K562 (cell line): ENCODE data around the gene FHIT. TPM values are rescaled to one million over a fixed set of nuclear protein-coding genes. Genes with fewer than 3 reads are reported as not detected.

ENCODE experiments used
- ATAC-seq: fragments of 200-7000 bp; cut with Tn5 transposase; 3 replicates; pipeline ENCODE4 v1.9.1; 2020; ENCODE audit warnings: moderate library complexity
- BruUV-seq: library from RNA; stranded (reverse); fragments of 400-500 nt; replicated peaks from 2 replicates; lab custom pipeline; 2021; lab: Mats Ljungman, UMichigan
- CTCF ChIA-PET: fragments of 300-600 bp; formaldehyde crosslinking; extraction: SDS; loops from one replicate; lab custom pipeline; 2021; ENCODE audit warnings: low intra/inter-chr PET ratio; lab: Yijun Ruan, JAX
- POLR2A ChIA-PET: fragments of 300-600, 350-650 bp; sonication (Branson Sonifier 250); formaldehyde crosslinking; extraction: SDS; loops from one replicate; lab custom pipeline; 2021; ENCODE audit warnings: antibody characterized with exemption, inconsistent platforms; lab: Yijun Ruan, JAX
- DNase-seq, 4 experiments: peaks; one replicate each; pipeline versions ENCODE4 v3.0.0 to v3.0.0-alpha.2; 2011 to 2018; ENCODE audit warnings: low spot score in 3 of 4, mixed read lengths in 3 of 4; ENCODE audit errors: extremely low read depth in 1 of 4
- FAIRE-seq: peaks from 2 replicates; lab custom pipeline; 2011; peaks lifted over from hg19 to GRCh38; lab: Jason Lieb, UNC
- H2AFZ ChIP-seq: 2 replicates; pipeline ENCODE4 v1.6.0; 2011; ENCODE audit warnings: low read depth, low read length, control low read depth, inconsistent platforms
- H3K27ac ChIP-seq: fragments of 200-600 bp; 3 replicates; pipeline ENCODE4 v1.8.0; 2011; ENCODE audit warnings: low read depth, mild to moderate bottlenecking, control low read depth, inconsistent platforms, low read length, moderate library complexity, mixed read lengths; ENCODE audit errors: extremely low read depth
- H3K27me3 ChIP-seq, 2 experiments: fragments of 300-600 bp in 1 of 2; 2 replicates in 1 of 2; 3 replicates in 1 of 2; pipeline versions ENCODE4 v1.6.0 to v1.8.0; 2011; ENCODE audit warnings: inconsistent platforms in 2 of 2, low read length in 2 of 2, mild to moderate bottlenecking in 1 of 2, mixed read lengths in 1 of 2, moderate library complexity in 1 of 2; ENCODE audit not compliant: control insufficient read depth in 2 of 2, insufficient read depth in 2 of 2
- H3K36me3 ChIP-seq: fragments of 300-600 bp; 3 replicates; pipeline ENCODE4 v1.8.0; 2011; ENCODE audit warnings: mild to moderate bottlenecking, low read length, inconsistent platforms; ENCODE audit not compliant: control insufficient read depth, insufficient read depth
- H3K4me1 ChIP-seq, 2 experiments: fragments of 200-600 bp in 1 of 2; replicated peaks in 1 of 2; 2 replicates in 1 of 2; 3 replicates in 1 of 2; pipeline versions ENCODE4 v1.5.1 to v1.8.0; 2011; ENCODE audit warnings: inconsistent platforms in 2 of 2, low read length in 2 of 2, mild to moderate bottlenecking in 1 of 2, mixed read lengths in 1 of 2, moderate library complexity in 1 of 2; ENCODE audit not compliant: control insufficient read depth in 2 of 2, insufficient read depth in 2 of 2
- H3K4me2 ChIP-seq: 2 replicates; pipeline ENCODE4 v1.6.1; 2011; ENCODE audit warnings: low read length, control low read depth, inconsistent platforms, mixed read lengths; ENCODE audit not compliant: insufficient read depth
- H3K4me3 ChIP-seq: fragments of 200-600 bp; sonication (generic), shearing (Covaris generic); 2 replicates; pipeline ENCODE4 v1.5.1; 2016; ENCODE audit warnings: control low read depth, inconsistent platforms
- H3K79me2 ChIP-seq: fragments of 200-600 bp; 3 replicates; pipeline ENCODE4 v1.8.0; 2011; ENCODE audit warnings: low read length, inconsistent platforms; ENCODE audit not compliant: control insufficient read depth, insufficient read depth
- H3K9ac ChIP-seq, 2 experiments: 2 replicates each; pipeline versions ENCODE4 v1.6.0 to v1.6.1; 2011; ENCODE audit warnings: low read depth in 2 of 2, low read length in 2 of 2, control low read depth in 1 of 2, inconsistent platforms in 1 of 2, mild to moderate bottlenecking in 1 of 2, mixed read lengths in 1 of 2; ENCODE audit not compliant: insufficient read depth in 1 of 2
- H3K9me1 ChIP-seq: one replicate; pipeline ENCODE4 v1.6.0; 2011; ENCODE audit warnings: inconsistent platforms, mild to moderate bottlenecking, low read length, moderate library complexity; ENCODE audit not compliant: control insufficient read depth, insufficient read depth
- H3K9me3 ChIP-seq: replicated peaks from 2 replicates; pipeline ENCODE4 v1.5.1; 2011; ENCODE audit warnings: low read depth, low read length, inconsistent platforms; ENCODE audit not compliant: control insufficient read depth, insufficient read depth
- H4K20me1 ChIP-seq: replicated peaks from 2 replicates; pipeline ENCODE4 v1.6.1; 2011; ENCODE audit warnings: low read length, inconsistent platforms, mixed read lengths; ENCODE audit not compliant: control insufficient read depth, insufficient read depth
- ARID3A ChIP-seq: IDR thresholded peaks from 2 replicates; pipeline ENCODE4 v1.6.1; 2012; ENCODE audit warnings: low read depth, low read length, improper control_type of control experiment, borderline replicate concordance
- C11orf30 ChIP-seq: fragments of 450-650 bp; IDR thresholded peaks from 2 replicates; pipeline ENCODE4 v1.6.1; 2016; ENCODE audit warnings: low read depth, mild to moderate bottlenecking
- CEBPZ ChIP-seq: fragments of 150-350 bp; IDR thresholded peaks from 2 replicates; pipeline ENCODE4 v1.6.1; 2014; ENCODE audit warnings: low read depth, mild to moderate bottlenecking, low read length, borderline replicate concordance
- E2F4 ChIP-seq: sonication (generic); formaldehyde crosslinking; IDR thresholded peaks from 2 replicates; pipeline ENCODE4 v1.8.0; 2022; ENCODE audit warnings: mild to moderate bottlenecking, low read depth, missing genetic modification reagents
- JUND ChIP-seq, 2 experiments: IDR thresholded peaks; 2 replicates in 1 of 2; 3 replicates in 1 of 2; pipeline ENCODE4 v1.6.1; 2011; ENCODE audit warnings: borderline replicate concordance in 2 of 2, low read depth in 2 of 2, low read length in 2 of 2, improper control_type of control experiment in 1 of 2, missing biosample characterization in 1 of 2, missing genetic modification characterization in 1 of 2, missing genetic modification reagents in 1 of 2
- MBD1 ChIP-seq: fragments of 250-450 bp; sonication (Bioruptor Pico); IDR thresholded peaks from 2 replicates; pipeline ENCODE4 v1.8.0; 2022; ENCODE audit warnings: inconsistent platforms
- PTTG1 ChIP-seq: fragments of 450-650 bp; IDR thresholded peaks from 2 replicates; pipeline ENCODE4 v1.6.1; 2016; ENCODE audit warnings: low read depth, mild to moderate bottlenecking, missing genetic modification characterization, missing compliant biosample characterization
- RHOXF2B ChIP-seq: fragments of 250-450 bp; sonication (Bioruptor Pico); conservative IDR thresholded peaks from 2 replicates; pipeline ENCODE4 v1.5.1; 2021
- TAF7 ChIP-seq: fragments of 450-650 bp; IDR thresholded peaks from 2 replicates; pipeline ENCODE4 v1.6.1; 2016; ENCODE audit warnings: missing genetic modification characterization, missing compliant biosample characterization
- ZBTB9 ChIP-seq: fragments of 450-650 bp; formaldehyde crosslinking; IDR thresholded peaks from 2 replicates; pipeline ENCODE4 v1.4.0; 2020; ENCODE audit warnings: mild to moderate bottlenecking, moderate library complexity
- ZNF23 ChIP-seq: fragments of 250-450 bp; sonication (Bioruptor Pico); IDR thresholded peaks from 2 replicates; pipeline ENCODE4 v1.4.0; 2020; ENCODE audit warnings: mild to moderate bottlenecking
- ZNF644 ChIP-seq: fragments of 200-800 bp; sonication (Bioruptor generic); IDR thresholded peaks from 2 replicates; pipeline ENCODE4 v1.6.1; 2016; ENCODE audit warnings: low read depth, missing genetic modification characterization, missing compliant biosample characterization
- WGBS: fragments of 100-300 bp; shearing (Covaris generic); methylation state at CpG from one replicate; pipeline ENCODE4 v1.1.6; 2016; ENCODE audit warnings: low coverage, mixed read lengths; ENCODE audit not compliant: insufficient coverage; ENCODE audit errors: missing lambda C conversion rate; 5-methylcytosine and 5-hydroxymethylcytosine counted together
- in situ Hi-C: fragments of 300-500 bp; cut with MboI; formaldehyde crosslinking; loops from 4 replicates; pipeline ENCODE4 v1.15.0; 2018; ENCODE audit warnings: inconsistent platforms, mixed read lengths
- intact Hi-C: fragments of 100-400 bp; cut with micrococcal nuclease; formaldehyde crosslinking; loops from 2 replicates; pipeline ENCODE4 v1.14.2; 2022
- polyA plus RNA-seq, 8 experiments: library from polyadenylated mRNA; depleted of rRNA in 4 of 8; stranded (reverse) in 5 of 8; unstranded in 3 of 8; fragments of >200 nt; fragmentation: Nextera tagmentation in 2 of 8; fragmentation: Illumina TruSeq in 1 of 8; extraction: Ambion mirVana in 2 of 8; extraction: Trizol in 1 of 8; gene quantifications; 2 replicates each; pipeline versions ENCODE4 v1.2.1 to v1.2.3, GENCODE V29; 2011 to 2014; ENCODE audit warnings: inconsistent platforms in 1 of 8, missing spikeins in 1 of 8
- total RNA-seq, 7 experiments: library from RNA; depleted of rRNA in 6 of 7; stranded (reverse); fragments of >200 nt in 6 of 7; fragmentation: Illumina TruSeq in 2 of 7; extraction: Trizol in 2 of 7; gene quantifications; 2 replicates each; pipeline versions ENCODE4 v1.2.1 to v1.2.3, GENCODE V29; 2011 to 2021; ENCODE audit warnings: low replicate concordance in 1 of 7

Gene FHIT
- total and polyA plus RNA-seq, 9 of the 15 experiments (the other 6 are each of a cell fraction or from before 2014, with no cell fraction given): 1.7 to 9.1 (median 4.3) TPM

- Histone ChIP-seq H3K4me2 (no peak overlapping the region), H4K20me1 (no peaks in the 10 kb centered on the region), H3K4me1 (peaks cover 0 to 19% of the 10 kb centered on the region in 2 experiments; a peak in 3 of 5 replicates), H3K27me3 (no peaks in the 10 kb centered on the region), H2AFZ (no peak overlapping the region), H3K9ac (no peak overlapping the region), H3K36me3 (no peaks in the 10 kb centered on the region; the same call in 2 of the 3 replicates)
- DNase-seq: no peak
- ChIA-PET CTCF (no interaction called here), POLR2A (no interaction called here)
- ATAC-seq: no peak
- 85% methylated on average over 4 of the region's 4 CpGs for WGBS
- no peak for FAIRE-seq
- TF ChIP-seq ZNF644 (tag) (no peak), PTTG1 (no peak), ZBTB9 (no peak), MBD1 (CRISPR knock-in tag) (no peak), E2F4 (no peak), CEBPZ (no peak), TAF7 (no peak), C11orf30 (no peak), JUND (IDR thresholded peaks at IDR 0.05; ENCODE audit: borderline replicate concordance, low read depth, low read length) (no peak), JUND (tag; IDR thresholded peaks at IDR 0.05; ENCODE audit: borderline replicate concordance, low read depth, low read length) (no peak), ARID3A (no peak), RHOXF2B (CRISPR knock-in tag) (no peak), ZNF23 (no peak)
- TF ChIP-seq, all 486 proteins: peak for 0
- no peak overlapping the region for H3K27ac ChIP-seq
- in situ Hi-C loops (no loop called here), intact Hi-C loops (no loop called here)
- peaks cover 3% of the 10 kb centered on the region; the same call in 2 of the 3 replicates for H3K79me2 ChIP-seq
- H3K9me1 ChIP-seq: no peaks in the 10 kb centered on the region
- H3K9me3 ChIP-seq: no peaks in the 10 kb centered on the region; the same call in 1 of the 2 replicates
- BruUV-seq: no TSS peak
- H3K4me3 ChIP-seq: no peak overlapping the region
Measured at GRCh38 chr3:60186359-60186758, 1064.9 kb downstream of the FHIT start.
